Measurements from ENCODE around the gene IMMP2L.

DNA sequence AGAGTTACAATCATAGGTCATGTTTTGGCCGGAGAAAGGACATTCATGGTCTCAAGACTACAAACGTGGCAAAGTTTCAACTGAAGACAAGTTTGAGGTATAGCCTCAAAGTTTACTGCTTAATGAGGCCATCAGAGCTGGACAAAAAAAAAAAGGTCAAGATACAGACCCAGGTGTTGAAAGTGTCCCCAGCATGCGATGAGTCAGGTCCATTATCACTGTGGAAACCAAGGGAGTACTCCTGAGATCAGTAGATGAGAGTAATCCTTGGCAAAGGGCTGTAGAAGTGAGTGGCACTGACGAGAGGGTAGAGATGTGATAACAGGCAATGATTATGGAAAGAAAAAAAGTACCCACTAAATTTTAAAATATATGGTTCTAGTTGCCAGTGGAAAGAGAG is 551.5 kb downstream of the IMMP2L start:
- TF ChIP-seq, protein P1, sequence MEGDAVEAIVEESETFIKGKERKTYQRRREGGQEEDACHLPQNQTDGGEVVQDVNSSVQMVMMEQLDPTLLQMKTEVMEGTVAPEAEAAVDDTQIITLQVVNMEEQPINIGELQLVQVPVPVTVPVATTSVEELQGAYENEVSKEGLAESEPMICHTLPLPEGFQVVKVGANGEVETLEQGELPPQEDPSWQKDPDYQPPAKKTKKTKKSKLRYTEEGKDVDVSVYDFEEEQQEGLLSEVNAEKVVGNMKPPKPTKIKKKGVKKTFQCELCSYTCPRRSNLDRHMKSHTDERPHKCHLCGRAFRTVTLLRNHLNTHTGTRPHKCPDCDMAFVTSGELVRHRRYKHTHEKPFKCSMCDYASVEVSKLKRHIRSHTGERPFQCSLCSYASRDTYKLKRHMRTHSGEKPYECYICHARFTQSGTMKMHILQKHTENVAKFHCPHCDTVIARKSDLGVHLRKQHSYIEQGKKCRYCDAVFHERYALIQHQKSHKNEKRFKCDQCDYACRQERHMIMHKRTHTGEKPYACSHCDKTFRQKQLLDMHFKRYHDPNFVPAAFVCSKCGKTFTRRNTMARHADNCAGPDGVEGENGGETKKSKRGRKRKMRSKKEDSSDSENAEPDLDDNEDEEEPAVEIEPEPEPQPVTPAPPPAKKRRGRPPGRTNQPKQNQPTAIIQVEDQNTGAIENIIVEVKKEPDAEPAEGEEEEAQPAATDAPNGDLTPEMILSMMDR (IDR thresholded peaks at IDR 0.05): no peak
- no peak for TF ChIP-seq POLR2A (IDR thresholded peaks at IDR 0.05)

Measured in uterus (tissue), 2 donors.